H1 (cell line): ENCODE measurements around the gene VIT. TPM values are rescaled to one million over a fixed set of nuclear protein-coding genes. Genes with fewer than 3 reads are reported as not detected.

Experiments
- CTCF ChIA-PET: fragments of 300-600 bp; sonication (Branson Sonifier 250); formaldehyde crosslinking; loops from one replicate; lab custom pipeline; 2021; ENCODE audit not compliant: partially characterized antibody; lab: Charles Lee
- POLR2A ChIA-PET: fragments of 300-600 bp; sonication (Branson Sonifier 250); formaldehyde crosslinking; loops from one replicate; lab custom pipeline; 2021; ENCODE audit warnings: inconsistent platforms; ENCODE audit not compliant: partially characterized antibody; lab: Charles Lee
- DNase-seq, 2 experiments: peaks; one replicate each; pipeline versions ENCODE4 v3.0.0 to v3.0.0-alpha.2; 2010 to 2022; ENCODE audit warnings: low spot score in 2 of 2, low read depth in 1 of 2, mixed read lengths in 1 of 2
- FAIRE-seq: peaks from 2 replicates; lab custom pipeline; 2011; peaks lifted over from hg19 to GRCh38; lab: Jason Lieb, UNC
- H2AFZ ChIP-seq: 2 replicates; pipeline ENCODE4 v1.8.1; 2012; ENCODE audit warnings: low read length, inconsistent platforms
- H2AK5ac ChIP-seq: 2 replicates; pipeline ENCODE4 v1.6.1; 2013; ENCODE audit warnings: low read depth, low read length
- H2BK120ac ChIP-seq: replicated peaks from 2 replicates; pipeline ENCODE3; 2013; ENCODE audit warnings: low read depth, low read length, inconsistent platforms
- H2BK12ac ChIP-seq: 2 replicates; pipeline ENCODE4 v1.6.1; 2013; ENCODE audit warnings: low read depth, low read length
- H2BK15ac ChIP-seq: 2 replicates; pipeline ENCODE4 v1.6.1; 2013; ENCODE audit warnings: low read length
- H2BK20ac ChIP-seq: 2 replicates; pipeline ENCODE4 v1.6.1; 2013; ENCODE audit warnings: low read length
- H2BK5ac ChIP-seq: 2 replicates; pipeline ENCODE4 v1.6.1; 2013; ENCODE audit warnings: low read depth, low read length
- H3K14ac ChIP-seq: 2 replicates; pipeline ENCODE4 v1.6.1; 2013; ENCODE audit warnings: inconsistent platforms; ENCODE audit not compliant: insufficient read length
- H3K18ac ChIP-seq: 2 replicates; pipeline ENCODE4 v1.6.1; 2013; ENCODE audit warnings: low read length; ENCODE audit errors: extremely low read depth
- H3K23ac ChIP-seq: 2 replicates; pipeline ENCODE4 v1.6.1; 2013; ENCODE audit warnings: inconsistent platforms; ENCODE audit not compliant: insufficient read length
- H3K23me2 ChIP-seq: 2 replicates; pipeline ENCODE4 v1.6.1; 2013; ENCODE audit warnings: low read depth, low read length
- H3K27ac ChIP-seq: 2 replicates; pipeline ENCODE4 v1.6.1; 2011; ENCODE audit warnings: low read depth, low read length, inconsistent platforms
- H3K27me3 ChIP-seq, 4 experiments: replicated peaks in 1 of 4; 1 replicate in 1 of 4; 2 replicates in 3 of 4; pipeline versions ENCODE4 v1.6.1 to v1.8.1; 2011 to 2013; ENCODE audit warnings: low read length in 3 of 4, mild to moderate bottlenecking in 3 of 4, inconsistent platforms in 2 of 4, mixed read lengths in 2 of 4, moderate library complexity in 1 of 4; ENCODE audit not compliant: control insufficient read depth in 3 of 4, insufficient read depth in 3 of 4; ENCODE audit errors: extremely low read depth in 1 of 4
- H3K36me3 ChIP-seq, 4 experiments: 2 replicates each; pipeline versions ENCODE4 v1.6.1 to v1.8.1; 2011 to 2013; ENCODE audit warnings: mild to moderate bottlenecking in 4 of 4, low read length in 3 of 4, moderate library complexity in 2 of 4, control low read depth in 1 of 4, inconsistent platforms in 1 of 4; ENCODE audit not compliant: insufficient read depth in 4 of 4, control insufficient read depth in 2 of 4
- H3K4ac ChIP-seq: replicated peaks from 2 replicates; pipeline ENCODE3; 2013; ENCODE audit warnings: low read length, low read depth, mixed read lengths, inconsistent platforms; ENCODE audit not compliant: insufficient read length
- H3K4me1 ChIP-seq, 4 experiments: replicated peaks in 1 of 4; 1 replicate in 1 of 4; 2 replicates in 3 of 4; pipeline versions ENCODE4 v1.6.1 to v1.8.1; 2011 to 2013; ENCODE audit warnings: low read length in 3 of 4, inconsistent platforms in 2 of 4, mixed read lengths in 1 of 4; ENCODE audit not compliant: insufficient read depth in 4 of 4, control insufficient read depth in 3 of 4
- H3K4me2 ChIP-seq, 2 experiments: 2 replicates each; pipeline versions ENCODE4 v1.6.1 to v1.8.1; 2011 to 2013; ENCODE audit warnings: low read depth in 2 of 2, low read length in 2 of 2, control low read depth in 1 of 2, inconsistent platforms in 1 of 2, mild to moderate bottlenecking in 1 of 2; ENCODE audit not compliant: insufficient read depth in 1 of 2
- H3K4me3 ChIP-seq, 4 experiments: fragments of 200-600, 300-600 bp in 1 of 4; sonication (generic), shearing (Covaris generic), sonication (Bioruptor Twin) in 1 of 4; 2 replicates each; pipeline versions ENCODE4 v1.5.1 to v1.8.1; 2011 to 2016; ENCODE audit warnings: low read length in 4 of 4, low read depth in 3 of 4, control low read depth in 2 of 4, inconsistent platforms in 2 of 4, mild to moderate bottlenecking in 2 of 4, mixed read lengths in 1 of 4, moderate library complexity in 1 of 4; ENCODE audit not compliant: insufficient read depth in 2 of 4; ENCODE audit errors: extremely low read depth in 1 of 4
- H3K56ac ChIP-seq: replicated peaks from 2 replicates; pipeline ENCODE3; 2013; ENCODE audit warnings: low read depth, mild to moderate bottlenecking, mixed read lengths, low read length, inconsistent platforms; ENCODE audit not compliant: insufficient read length
- H3K79me1 ChIP-seq: 2 replicates; pipeline ENCODE4 v1.6.1; 2013; ENCODE audit warnings: low read depth, low read length, control low read depth
- H3K79me2 ChIP-seq, 2 experiments: 2 replicates each; pipeline versions ENCODE4 v1.6.1 to v1.8.1; 2012 to 2013; ENCODE audit warnings: low read length in 2 of 2, mild to moderate bottlenecking in 2 of 2, inconsistent platforms in 1 of 2; ENCODE audit not compliant: insufficient read depth in 2 of 2, control insufficient read depth in 1 of 2
- H3K9ac ChIP-seq, 4 experiments: replicated peaks in 1 of 4; 1 replicate in 1 of 4; 2 replicates in 3 of 4; pipeline versions ENCODE4 v1.6.1 to v1.8.1; 2011 to 2013; ENCODE audit warnings: low read depth in 3 of 4, low read length in 3 of 4, control low read depth in 2 of 4, mild to moderate bottlenecking in 2 of 4, moderate library complexity in 2 of 4, inconsistent platforms in 1 of 4; ENCODE audit errors: extremely low read depth in 1 of 4
- H3K9me3 ChIP-seq, 2 experiments: 2 replicates each; pipeline versions ENCODE4 v1.6.1 to v1.8.1; 2012 to 2013; ENCODE audit warnings: mild to moderate bottlenecking in 2 of 2, moderate library complexity in 2 of 2, control low read depth in 1 of 2, inconsistent platforms in 1 of 2, low read depth in 1 of 2, low read length in 1 of 2, mixed read lengths in 1 of 2; ENCODE audit not compliant: insufficient read depth in 2 of 2
- H4K20me1 ChIP-seq, 2 experiments: replicated peaks in 1 of 2; 2 replicates each; pipeline versions ENCODE3 to v1.8.1; 2011 to 2013; ENCODE audit warnings: inconsistent platforms in 2 of 2, low read length in 2 of 2, mild to moderate bottlenecking in 1 of 2; ENCODE audit not compliant: insufficient read depth in 2 of 2, control insufficient read depth in 1 of 2
- H4K5ac ChIP-seq: 2 replicates; pipeline ENCODE4 v1.6.1; 2013; ENCODE audit warnings: low read length, low read depth, mixed read lengths, inconsistent platforms; ENCODE audit not compliant: insufficient read length
- H4K8ac ChIP-seq: 2 replicates; pipeline ENCODE4 v1.8.0; 2013; ENCODE audit warnings: mild to moderate bottlenecking, moderate library complexity, low read length, inconsistent platforms; ENCODE audit not compliant: insufficient read depth; ENCODE audit errors: extremely low read depth
- H4K91ac ChIP-seq: replicated peaks from 2 replicates; pipeline ENCODE3; 2013; ENCODE audit warnings: low read length, mixed read lengths, inconsistent platforms; ENCODE audit not compliant: insufficient read length
- CTBP2 ChIP-seq: IDR thresholded peaks from 2 replicates; pipeline ENCODE4 v1.7.0; 2011; ENCODE audit warnings: borderline replicate concordance, mild to moderate bottlenecking, moderate library complexity, mixed read lengths, low read length; ENCODE audit not compliant: insufficient read depth, insufficient read length
- JUN ChIP-seq: IDR thresholded peaks from 2 replicates; pipeline ENCODE4 v1.6.1; 2011; ENCODE audit warnings: low read depth, mild to moderate bottlenecking, improper control_type of control experiment, low read length
- SP1 ChIP-seq: IDR thresholded peaks from 2 replicates; pipeline ENCODE4 v1.6.1; 2011; ENCODE audit warnings: low read depth, low read length
- WGBS, 2 experiments: shearing (Covaris generic) in 1 of 2; methylation state at CpG; one replicate each; pipeline versions ENCODE4 v1.1.6 to v1.1.7; 2013 to 2015; ENCODE audit warnings: low lambda C conversion rate in 2 of 2, mixed read lengths in 2 of 2, inconsistent platforms in 1 of 2, low coverage in 1 of 2, missing lambda C conversion rate in 1 of 2; ENCODE audit not compliant: insufficient replicate concordance in 2 of 2, insufficient coverage in 1 of 2, insufficient read length in 1 of 2; ENCODE audit errors: extremely low coverage in 1 of 2, missing lambda C conversion rate in 1 of 2; 5-methylcytosine and 5-hydroxymethylcytosine counted together
- polyA plus RNA-seq, 7 experiments: library from polyadenylated mRNA; depleted of rRNA in 3 of 7; stranded (reverse) in 5 of 7; unstranded in 2 of 7; fragments of >200 nt in 5 of 7; fragments of 200-250 nt in 2 of 7; gene quantifications; 1 replicate in 5 of 7; 2 replicates in 1 of 7; 4 replicates in 1 of 7; pipeline versions ENCODE4 v1.2.1 to v1.2.3, GENCODE V29; 2011 to 2013; ENCODE audit warnings: missing spikeins in 2 of 7, mixed read lengths in 2 of 7
- total RNA-seq: library from RNA; stranded (reverse); fragmentation: NEBNext Ultra II Directional; extraction: Animal tissue kit (Norgen Biotek cat#: 25700); gene quantifications from 2 replicates; pipeline ENCODE4 v1.2.1, GENCODE V29; 2021

Gene VIT
- total and polyA plus RNA-seq, 2 of the 8 experiments (the other 6 are each of a cell fraction or from before 2014, with no cell fraction given) = 0.03 TPM; not detected in 1

DNA sequence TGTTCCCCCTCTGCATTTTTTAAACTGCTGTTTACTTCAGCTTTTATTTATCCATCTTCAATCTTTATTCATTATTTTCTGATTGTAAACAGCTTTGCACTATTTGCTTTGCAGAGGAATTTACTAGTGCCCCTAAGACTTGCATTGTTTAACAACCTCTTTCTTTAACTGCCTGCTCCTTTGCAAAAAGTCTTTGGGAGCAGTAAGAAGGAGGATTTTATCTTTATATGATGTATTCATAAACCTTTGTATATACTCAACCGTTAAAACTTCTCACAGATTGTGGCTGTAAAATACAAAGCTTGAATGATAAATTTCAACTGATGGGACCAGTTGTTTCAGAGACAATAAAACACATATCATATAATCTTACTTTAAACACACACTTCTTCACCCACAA lies 20.1 kb upstream of the VIT start:
- H2BK20ac ChIP-seq = no peak overlapping the region
- no peaks in the 10 kb centered on the region for H3K27me3 ChIP-seq
- H3K79me2 ChIP-seq = no peaks in the 10 kb centered on the region
- FAIRE-seq = no peak
- no peak for DNase-seq
- no peak overlapping the region for H3K4ac ChIP-seq
- H4K8ac ChIP-seq = no peak overlapping the region
- peaks cover 0 to 3% (median 1%) of the 10 kb centered on the region in 4 experiments; a peak in 2 of 7 replicates for H3K4me1 ChIP-seq
- CTCF ChIA-PET = interaction anchor here (0.5 to 3.0 kb wide), 4 partner anchors 8 to 99 kb away, joined by 3 to 13 read pairs (median 6); no protein-coding TSS in a partner anchor
- H3K14ac ChIP-seq = no peak overlapping the region
- TF ChIP-seq JUN = no peak
- no peak for TF ChIP-seq SP1
- no peak for TF ChIP-seq CTBP2
- no peak overlapping the region for H3K9ac ChIP-seq
- H3K27ac ChIP-seq = no peak overlapping the region
- no peaks in the 10 kb centered on the region for H3K79me1 ChIP-seq
- H3K18ac ChIP-seq = no peak overlapping the region
- H2BK12ac ChIP-seq = no peak overlapping the region
- no peak overlapping the region for H2BK120ac ChIP-seq
- no peak overlapping the region for H2AK5ac ChIP-seq
- H3K23me2 ChIP-seq = no peaks in the 10 kb centered on the region
- no peak overlapping the region for H4K91ac ChIP-seq
- 96% methylated on average over 1 of the region's 1 CpG; no CpG with 5 or more reads in 1 of the 2 experiments for WGBS, 2 experiments
- no peaks in the 10 kb centered on the region for H3K9me3 ChIP-seq
- no peak overlapping the region for H3K4me3 ChIP-seq
- no peaks in the 10 kb centered on the region for H3K36me3 ChIP-seq
- no peak overlapping the region for H2BK5ac ChIP-seq
- H4K5ac ChIP-seq = no peak overlapping the region
- POLR2A ChIA-PET = no interaction called here
- H3K23ac ChIP-seq = no peak overlapping the region
- H3K4me2 ChIP-seq = no peak overlapping the region
- H2BK15ac ChIP-seq = no peak overlapping the region
- no peak overlapping the region for H2AFZ ChIP-seq
- no peaks in the 10 kb centered on the region for H4K20me1 ChIP-seq
- no peak overlapping the region for H3K56ac ChIP-seq
